ENCODE measurements around the gene ZSWIM9. TPM values are rescaled to one million over a fixed set of nuclear protein-coding genes. Genes with fewer than 3 reads are reported as not detected.

The ZSWIM9 gene
- total RNA-seq, 1 donor from 2014 or later = 8.8 TPM

DNA sequence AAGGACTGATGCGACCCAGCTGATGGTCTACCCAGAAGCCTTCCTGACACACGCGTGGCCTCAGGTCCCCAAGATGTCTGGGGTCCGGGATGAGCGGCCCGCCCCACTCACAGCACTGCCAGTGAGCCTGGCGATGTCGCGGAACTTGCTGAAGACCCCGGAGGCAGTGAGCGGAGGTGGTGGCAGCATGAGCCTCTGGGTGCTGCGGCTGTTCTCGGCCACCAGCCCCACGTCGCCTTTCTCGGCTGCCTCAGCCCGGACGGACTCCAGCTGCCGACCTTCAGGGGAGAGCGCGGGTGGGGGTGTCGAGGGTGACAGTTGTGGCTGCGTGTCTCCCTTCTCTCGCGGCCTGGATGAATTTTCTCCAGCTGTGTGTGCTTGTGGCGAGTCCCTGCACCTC is 33.1 kb upstream of the ZSWIM9 start:
- Mint-ChIP-seq H3K9me3 (ENCODE audit: unreplicated experiment) (no peaks in the 10 kb centered on the region), H3K27me3 (ENCODE audit: unreplicated experiment) (peaks cover 7% of the 10 kb centered on the region), H3K4me1 (ENCODE audit: unreplicated experiment) (no peaks in the 10 kb centered on the region), H3K27ac (ENCODE audit: unreplicated experiment) (no peak overlapping the region), H3K4me3 (ENCODE audit: unreplicated experiment) (no peak overlapping the region), H3K36me3 (ENCODE audit: low read depth, unreplicated experiment) (peaks cover 20% of the 10 kb centered on the region)
- no peak for DNase-seq (ENCODE audit: low spot score)
- TF ChIP-seq, protein P1, sequence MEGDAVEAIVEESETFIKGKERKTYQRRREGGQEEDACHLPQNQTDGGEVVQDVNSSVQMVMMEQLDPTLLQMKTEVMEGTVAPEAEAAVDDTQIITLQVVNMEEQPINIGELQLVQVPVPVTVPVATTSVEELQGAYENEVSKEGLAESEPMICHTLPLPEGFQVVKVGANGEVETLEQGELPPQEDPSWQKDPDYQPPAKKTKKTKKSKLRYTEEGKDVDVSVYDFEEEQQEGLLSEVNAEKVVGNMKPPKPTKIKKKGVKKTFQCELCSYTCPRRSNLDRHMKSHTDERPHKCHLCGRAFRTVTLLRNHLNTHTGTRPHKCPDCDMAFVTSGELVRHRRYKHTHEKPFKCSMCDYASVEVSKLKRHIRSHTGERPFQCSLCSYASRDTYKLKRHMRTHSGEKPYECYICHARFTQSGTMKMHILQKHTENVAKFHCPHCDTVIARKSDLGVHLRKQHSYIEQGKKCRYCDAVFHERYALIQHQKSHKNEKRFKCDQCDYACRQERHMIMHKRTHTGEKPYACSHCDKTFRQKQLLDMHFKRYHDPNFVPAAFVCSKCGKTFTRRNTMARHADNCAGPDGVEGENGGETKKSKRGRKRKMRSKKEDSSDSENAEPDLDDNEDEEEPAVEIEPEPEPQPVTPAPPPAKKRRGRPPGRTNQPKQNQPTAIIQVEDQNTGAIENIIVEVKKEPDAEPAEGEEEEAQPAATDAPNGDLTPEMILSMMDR (IDR thresholded peaks at IDR 0.05; ENCODE audit: unreplicated experiment) = no peak

DNA sequence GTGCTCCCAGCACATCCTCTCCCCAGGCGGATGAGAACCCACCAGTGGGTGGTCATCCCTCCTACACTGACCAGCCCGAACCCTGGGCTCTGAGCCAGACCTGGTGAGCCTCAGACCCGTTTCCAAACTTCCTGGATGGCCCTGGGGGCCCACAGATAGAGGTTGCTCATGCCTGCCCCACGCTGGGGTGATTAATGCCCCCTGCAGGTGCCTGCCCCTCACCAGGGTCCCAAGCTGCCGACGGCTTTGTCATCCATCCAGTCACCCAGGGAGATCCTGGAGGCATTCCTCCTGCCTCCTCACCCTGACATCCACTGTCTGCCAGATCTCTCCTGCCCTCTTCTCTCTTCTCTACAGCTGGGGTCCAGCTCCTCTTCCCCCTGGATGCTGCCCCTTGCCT is 31.4 kb upstream of the ZSWIM9 start:
- TF ChIP-seq, protein P1 (IDR thresholded peaks at IDR 0.05; ENCODE audit: unreplicated experiment) = no peak
- Mint-ChIP-seq H3K27ac (ENCODE audit: unreplicated experiment) (no peak overlapping the region), H3K27me3 (ENCODE audit: unreplicated experiment) (peaks cover 7% of the 10 kb centered on the region), H3K36me3 (ENCODE audit: low read depth, unreplicated experiment) (peaks cover 24% of the 10 kb centered on the region), H3K9me3 (ENCODE audit: unreplicated experiment) (no peaks in the 10 kb centered on the region), H3K4me3 (ENCODE audit: unreplicated experiment) (peak overlapping the region; percentile 51), H3K4me1 (ENCODE audit: unreplicated experiment) (no peaks in the 10 kb centered on the region)
- DNase-seq (ENCODE audit: low spot score) = no peak

DNA sequence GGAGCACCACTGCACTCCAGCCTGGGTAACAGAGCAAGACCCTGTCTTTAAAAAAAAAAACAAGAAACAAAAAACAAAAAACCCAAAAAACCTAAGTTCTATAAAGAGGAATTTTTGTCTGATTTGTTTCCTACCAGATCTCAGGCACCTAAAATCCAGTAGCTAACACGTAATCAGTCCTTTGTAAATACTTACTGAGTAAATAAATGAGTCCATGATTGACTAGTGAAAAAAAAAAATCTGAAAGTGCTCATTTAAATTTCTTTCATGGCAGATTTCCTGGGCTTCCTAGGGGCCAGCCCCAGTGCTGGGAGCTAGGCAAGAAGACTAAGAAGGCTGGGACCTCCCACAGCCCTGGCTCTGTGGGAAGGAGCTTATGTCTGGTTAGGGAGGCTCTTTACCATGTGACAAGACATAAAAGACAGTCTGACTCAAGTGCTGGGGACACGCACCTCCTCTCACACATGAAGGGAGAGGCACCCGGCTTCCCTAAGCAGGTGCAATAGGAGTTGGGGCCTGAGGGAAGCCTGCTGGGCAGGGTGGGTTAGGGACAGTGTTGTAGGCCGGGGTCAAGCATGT is 22.8 kb upstream of the ZSWIM9 start:
- Mint-ChIP-seq H3K27ac (ENCODE audit: unreplicated experiment) (no peak overlapping the region), H3K9me3 (ENCODE audit: unreplicated experiment) (no peaks in the 10 kb centered on the region), H3K4me3 (ENCODE audit: unreplicated experiment) (no peak overlapping the region), H3K36me3 (ENCODE audit: low read depth, unreplicated experiment) (peaks cover 12% of the 10 kb centered on the region), H3K4me1 (ENCODE audit: unreplicated experiment) (no peaks in the 10 kb centered on the region), H3K27me3 (ENCODE audit: unreplicated experiment) (no peaks in the 10 kb centered on the region)
- DNase-seq (ENCODE audit: low spot score) = no peak
- TF ChIP-seq, protein P1 (IDR thresholded peaks at IDR 0.05; ENCODE audit: unreplicated experiment) = no peak

DNA sequence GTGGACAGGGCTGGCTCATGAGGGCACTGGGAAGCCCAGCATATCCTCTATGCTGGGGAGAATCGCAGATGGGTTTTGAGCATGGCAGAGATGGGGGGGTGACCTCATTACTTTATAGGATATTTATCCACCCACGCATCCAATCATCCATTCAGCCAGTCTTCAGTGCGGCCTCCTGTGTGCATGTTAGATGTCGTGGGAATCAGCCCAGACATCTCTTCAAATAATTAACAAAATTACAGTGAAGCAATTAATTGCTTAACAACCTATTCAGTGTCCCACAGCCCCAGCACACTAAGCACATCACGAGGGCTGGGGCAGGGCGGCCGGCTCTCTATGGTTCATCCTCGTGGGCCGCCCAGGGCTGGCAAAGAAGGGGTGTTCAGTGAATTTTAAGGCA is 21.9 kb upstream of the ZSWIM9 start:
- Mint-ChIP-seq H3K36me3 (ENCODE audit: low read depth, unreplicated experiment) (peaks cover 8% of the 10 kb centered on the region), H3K9me3 (ENCODE audit: unreplicated experiment) (no peaks in the 10 kb centered on the region), H3K4me1 (ENCODE audit: unreplicated experiment) (no peaks in the 10 kb centered on the region), H3K4me3 (ENCODE audit: unreplicated experiment) (no peak overlapping the region), H3K27ac (ENCODE audit: unreplicated experiment) (no peak overlapping the region), H3K27me3 (ENCODE audit: unreplicated experiment) (no peaks in the 10 kb centered on the region)
- TF ChIP-seq, protein P1 (IDR thresholded peaks at IDR 0.05; ENCODE audit: unreplicated experiment) = no peak
- DNase-seq (ENCODE audit: low spot score) = no peak

DNA sequence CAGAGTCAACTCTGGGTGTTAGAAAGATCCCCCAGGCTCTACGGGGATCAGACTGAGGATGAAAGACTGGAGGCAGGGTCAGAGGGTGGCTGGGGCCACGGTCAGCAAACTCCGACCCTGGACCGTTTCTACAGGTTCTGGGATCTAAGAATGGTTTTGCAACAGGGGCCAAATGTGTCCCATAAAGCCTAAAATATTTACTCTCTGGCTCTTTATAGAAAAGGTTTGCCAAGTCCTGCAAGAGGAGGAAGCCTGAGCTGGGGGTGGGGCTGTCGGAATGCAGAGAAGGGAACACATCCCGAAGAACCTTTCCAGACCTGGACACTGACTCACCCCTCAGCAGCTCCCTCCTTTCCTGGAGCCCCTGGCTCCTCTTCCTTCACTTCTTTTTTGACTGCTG is 21.1 kb upstream of the ZSWIM9 start:
- no peak overlapping the region for H3K4me3 Mint-ChIP-seq (ENCODE audit: unreplicated experiment)
- H3K36me3 Mint-ChIP-seq (ENCODE audit: low read depth, unreplicated experiment) = peaks cover 8% of the 10 kb centered on the region
- TF ChIP-seq, protein P1 (IDR thresholded peaks at IDR 0.05; ENCODE audit: unreplicated experiment) = no peak
- no peaks in the 10 kb centered on the region for H3K9me3 Mint-ChIP-seq (ENCODE audit: unreplicated experiment)
- DNase-seq (ENCODE audit: low spot score) = no peak
- no peaks in the 10 kb centered on the region for H3K27me3 Mint-ChIP-seq (ENCODE audit: unreplicated experiment)
- H3K27ac Mint-ChIP-seq (ENCODE audit: unreplicated experiment) = no peak overlapping the region
- H3K4me1 Mint-ChIP-seq (ENCODE audit: unreplicated experiment) = peaks cover 4% of the 10 kb centered on the region

Measured in endothelial cell (in vitro differentiated cells).